ENCODE measurements around the gene ESF1.

DNA sequence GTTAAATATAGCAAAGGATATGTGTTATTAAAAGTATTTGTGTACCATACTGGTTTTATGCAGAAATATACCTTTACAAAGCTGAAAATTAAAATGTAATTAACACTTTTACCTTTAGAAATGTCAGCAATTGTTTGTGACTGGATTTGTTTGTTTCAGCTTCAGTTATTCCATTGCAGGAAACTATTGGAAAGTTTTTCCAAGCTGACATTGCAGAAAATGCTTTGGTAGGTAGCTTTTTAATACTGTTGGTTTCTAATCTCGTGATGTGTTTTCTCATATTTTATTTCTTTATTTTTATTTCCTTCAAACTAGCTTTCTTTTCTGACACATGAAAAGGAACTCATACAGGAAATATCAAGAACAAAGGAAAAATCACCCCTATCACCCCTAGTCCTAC lies 8.3 kb upstream of the ESF1 start:
- TF ChIP-seq, protein P1, sequence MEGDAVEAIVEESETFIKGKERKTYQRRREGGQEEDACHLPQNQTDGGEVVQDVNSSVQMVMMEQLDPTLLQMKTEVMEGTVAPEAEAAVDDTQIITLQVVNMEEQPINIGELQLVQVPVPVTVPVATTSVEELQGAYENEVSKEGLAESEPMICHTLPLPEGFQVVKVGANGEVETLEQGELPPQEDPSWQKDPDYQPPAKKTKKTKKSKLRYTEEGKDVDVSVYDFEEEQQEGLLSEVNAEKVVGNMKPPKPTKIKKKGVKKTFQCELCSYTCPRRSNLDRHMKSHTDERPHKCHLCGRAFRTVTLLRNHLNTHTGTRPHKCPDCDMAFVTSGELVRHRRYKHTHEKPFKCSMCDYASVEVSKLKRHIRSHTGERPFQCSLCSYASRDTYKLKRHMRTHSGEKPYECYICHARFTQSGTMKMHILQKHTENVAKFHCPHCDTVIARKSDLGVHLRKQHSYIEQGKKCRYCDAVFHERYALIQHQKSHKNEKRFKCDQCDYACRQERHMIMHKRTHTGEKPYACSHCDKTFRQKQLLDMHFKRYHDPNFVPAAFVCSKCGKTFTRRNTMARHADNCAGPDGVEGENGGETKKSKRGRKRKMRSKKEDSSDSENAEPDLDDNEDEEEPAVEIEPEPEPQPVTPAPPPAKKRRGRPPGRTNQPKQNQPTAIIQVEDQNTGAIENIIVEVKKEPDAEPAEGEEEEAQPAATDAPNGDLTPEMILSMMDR (IDR thresholded peaks at IDR 0.05; ENCODE audit: low read depth, low read length, missing input control) = no peak
- no peak for TF ChIP-seq YY1 (IDR thresholded peaks at IDR 0.05)
- no peak for TF ChIP-seq HNF4A (conservative IDR thresholded peaks at IDR 0.05)
- TF ChIP-seq, protein P2, sequence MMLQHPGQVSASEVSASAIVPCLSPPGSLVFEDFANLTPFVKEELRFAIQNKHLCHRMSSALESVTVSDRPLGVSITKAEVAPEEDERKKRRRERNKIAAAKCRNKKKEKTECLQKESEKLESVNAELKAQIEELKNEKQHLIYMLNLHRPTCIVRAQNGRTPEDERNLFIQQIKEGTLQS (IDR thresholded peaks at IDR 0.05) = no peak
- TF ChIP-seq JUND (IDR thresholded peaks at IDR 0.05) = no peak
- TF ChIP-seq, protein P3, sequence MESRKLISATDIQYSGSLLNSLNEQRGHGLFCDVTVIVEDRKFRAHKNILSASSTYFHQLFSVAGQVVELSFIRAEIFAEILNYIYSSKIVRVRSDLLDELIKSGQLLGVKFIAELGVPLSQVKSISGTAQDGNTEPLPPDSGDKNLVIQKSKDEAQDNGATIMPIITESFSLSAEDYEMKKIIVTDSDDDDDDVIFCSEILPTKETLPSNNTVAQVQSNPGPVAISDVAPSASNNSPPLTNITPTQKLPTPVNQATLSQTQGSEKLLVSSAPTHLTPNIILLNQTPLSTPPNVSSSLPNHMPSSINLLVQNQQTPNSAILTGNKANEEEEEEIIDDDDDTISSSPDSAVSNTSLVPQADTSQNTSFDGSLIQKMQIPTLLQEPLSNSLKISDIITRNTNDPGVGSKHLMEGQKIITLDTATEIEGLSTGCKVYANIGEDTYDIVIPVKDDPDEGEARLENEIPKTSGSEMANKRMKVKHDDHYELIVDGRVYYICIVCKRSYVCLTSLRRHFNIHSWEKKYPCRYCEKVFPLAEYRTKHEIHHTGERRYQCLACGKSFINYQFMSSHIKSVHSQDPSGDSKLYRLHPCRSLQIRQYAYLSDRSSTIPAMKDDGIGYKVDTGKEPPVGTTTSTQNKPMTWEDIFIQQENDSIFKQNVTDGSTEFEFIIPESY (IDR thresholded peaks at IDR 0.05) = no peak
- TF ChIP-seq, protein P4, sequence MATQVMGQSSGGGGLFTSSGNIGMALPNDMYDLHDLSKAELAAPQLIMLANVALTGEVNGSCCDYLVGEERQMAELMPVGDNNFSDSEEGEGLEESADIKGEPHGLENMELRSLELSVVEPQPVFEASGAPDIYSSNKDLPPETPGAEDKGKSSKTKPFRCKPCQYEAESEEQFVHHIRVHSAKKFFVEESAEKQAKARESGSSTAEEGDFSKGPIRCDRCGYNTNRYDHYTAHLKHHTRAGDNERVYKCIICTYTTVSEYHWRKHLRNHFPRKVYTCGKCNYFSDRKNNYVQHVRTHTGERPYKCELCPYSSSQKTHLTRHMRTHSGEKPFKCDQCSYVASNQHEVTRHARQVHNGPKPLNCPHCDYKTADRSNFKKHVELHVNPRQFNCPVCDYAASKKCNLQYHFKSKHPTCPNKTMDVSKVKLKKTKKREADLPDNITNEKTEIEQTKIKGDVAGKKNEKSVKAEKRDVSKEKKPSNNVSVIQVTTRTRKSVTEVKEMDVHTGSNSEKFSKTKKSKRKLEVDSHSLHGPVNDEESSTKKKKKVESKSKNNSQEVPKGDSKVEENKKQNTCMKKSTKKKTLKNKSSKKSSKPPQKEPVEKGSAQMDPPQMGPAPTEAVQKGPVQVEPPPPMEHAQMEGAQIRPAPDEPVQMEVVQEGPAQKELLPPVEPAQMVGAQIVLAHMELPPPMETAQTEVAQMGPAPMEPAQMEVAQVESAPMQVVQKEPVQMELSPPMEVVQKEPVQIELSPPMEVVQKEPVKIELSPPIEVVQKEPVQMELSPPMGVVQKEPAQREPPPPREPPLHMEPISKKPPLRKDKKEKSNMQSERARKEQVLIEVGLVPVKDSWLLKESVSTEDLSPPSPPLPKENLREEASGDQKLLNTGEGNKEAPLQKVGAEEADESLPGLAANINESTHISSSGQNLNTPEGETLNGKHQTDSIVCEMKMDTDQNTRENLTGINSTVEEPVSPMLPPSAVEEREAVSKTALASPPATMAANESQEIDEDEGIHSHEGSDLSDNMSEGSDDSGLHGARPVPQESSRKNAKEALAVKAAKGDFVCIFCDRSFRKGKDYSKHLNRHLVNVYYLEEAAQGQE (IDR thresholded peaks at IDR 0.05) = no peak
- TF ChIP-seq, protein P5, sequence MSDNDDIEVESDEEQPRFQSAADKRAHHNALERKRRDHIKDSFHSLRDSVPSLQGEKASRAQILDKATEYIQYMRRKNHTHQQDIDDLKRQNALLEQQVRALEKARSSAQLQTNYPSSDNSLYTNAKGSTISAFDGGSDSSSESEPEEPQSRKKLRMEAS (IDR thresholded peaks at IDR 0.05) = no peak
- TF ChIP-seq HNF4G (IDR thresholded peaks at IDR 0.05) = no peak
- no peak for TF ChIP-seq GABPA (IDR thresholded peaks at IDR 0.05 in 1 of 2, conservative IDR thresholded peaks at IDR 0.05 in 1 of 2)
- TF ChIP-seq TAF1 (conservative IDR thresholded peaks at IDR 0.05) = no peak
- TF ChIP-seq SP1 (IDR thresholded peaks at IDR 0.05) = no peak
- TF ChIP-seq FOXA2 (IDR thresholded peaks at IDR 0.05) = no peak

Measured in liver (tissue), 3 donors.